Uterus (tissue), 4 donors: ENCODE results near the gene HS3ST6. TPM values are rescaled to one million over a fixed set of nuclear protein-coding genes. Genes with fewer than 3 reads are reported as not detected.
"Not testable (repeated sequence)": the region's sequence is repeated elsewhere in the genome, so short reads cannot be mapped to it uniquely, and the experiment has no call there.

Experiments used
- DNase-seq, 2 donors: peaks; one replicate each; pipeline ENCODE4 v3.0.0-alpha.2; 2019 to 2020
- H3K27ac ChIP-seq, 2 donors: fragments of 200-600 bp; sonication (generic); 1 replicate in 1 of 2; 2 replicates in 1 of 2; pipeline ENCODE4 v1.5.1; 2016 to 2018
- H3K27me3 ChIP-seq, 2 donors: fragments of 200-600 bp; sonication (generic); one replicate each; pipeline ENCODE4 v1.5.1; 2018 to 2019; ENCODE audit warnings: control low read depth in 1 of 2
- H3K36me3 ChIP-seq, 2 donors: fragments of 200-600 bp; sonication (generic); one replicate each; pipeline ENCODE4 v1.5.1; 2019; ENCODE audit warnings: control low read depth in 1 of 2
- H3K4me1 ChIP-seq, 2 donors: fragments of 200-600 bp; sonication (generic); one replicate each; pipeline ENCODE4 v1.5.1; 2018 to 2019; ENCODE audit warnings: control low read depth in 1 of 2
- H3K4me3 ChIP-seq, 2 donors: fragments of 200-600 bp; sonication (generic); 1 replicate in 1 of 2; 2 replicates in 1 of 2; pipeline ENCODE4 v1.5.1; 2018 to 2019; ENCODE audit warnings: mild to moderate bottlenecking in 1 of 2
- H3K9me3 ChIP-seq, 2 donors: fragments of 200-600 bp; sonication (generic); one replicate each; pipeline ENCODE4 v1.5.1; 2019; ENCODE audit warnings: control low read depth in 1 of 2
- CTCF ChIP-seq, 4 experiments: fragments of 200-600 bp in 2 of 4; fragments of 450-650 bp in 2 of 4; sonication (generic) in 2 of 4; IDR thresholded peaks; one replicate each; pipeline ENCODE4 v1.5.1; 2016 to 2019; ENCODE audit warnings: antibody characterized with exemption in 4 of 4, mild to moderate bottlenecking in 2 of 4, moderate library complexity in 1 of 4
- POLR2A ChIP-seq, 2 donors: fragments of 450-650 bp; IDR thresholded peaks; one replicate each; pipeline ENCODE4 v1.6.1; 2016; ENCODE audit warnings: antibody characterized with exemption in 2 of 2, mild to moderate bottlenecking in 1 of 2, moderate library complexity in 1 of 2
- intact Hi-C: fragments of 100-400 bp; cut with DNase I; formaldehyde crosslinking; loops from one replicate; pipeline ENCODE4 v1.15.1; 2023; ENCODE audit warnings: low total_unique reads
- total RNA-seq, 4 donors: library from RNA; depleted of rRNA in 3 of 4; stranded (reverse); fragments of >200 nt in 3 of 4; gene quantifications; one replicate each; pipeline versions ENCODE4 v1.1.0 to v1.2.4, GENCODE V29; 2014 to 2023
- donor health status: DM: yes; HTN: yes; CAD: no.

HS3ST6 gene
- total RNA-seq, 4 donors from 2014 or later = not detected

GRCh38 chr16:1959269-1960039 is 41.2 kb upstream of the HS3ST6 start, which contains the start of gene NDUFB10:
Gene NDUFB10, plus strand, starts transcription at chr16:1959538. Its CDS starts 87 bp downstream, at chr16:1959625.
- no peaks in the 10 kb centered on the region for H3K36me3 ChIP-seq
- DNase-seq = peak; percentile 87 to 94
- H3K27me3 ChIP-seq = no peaks in the 10 kb centered on the region
- H3K4me3 ChIP-seq = peak within 1 kb of the TSS; percentile 57 to 63
- H3K27ac ChIP-seq = peak within 1 kb of the TSS; percentile 67 to 81
- TF ChIP-seq CTCF (IDR thresholded peaks at IDR 0.05) (peak; percentile 69 to 89 (median 76)), POLR2A (IDR thresholded peaks at IDR 0.05) (peak; percentile 90)
- intact Hi-C loops = no loop called here
- no peaks in the 10 kb centered on the region for H3K4me1 ChIP-seq
- no peaks in the 10 kb centered on the region for H3K9me3 ChIP-seq

- intact Hi-C loops = no loop called here
- Histone ChIP-seq H3K27ac (peak overlapping the region; percentile 67 to 81), H3K4me1 (no peaks in the 10 kb centered on the region), H3K4me3 (peak overlapping the region in 1 of 2 donors; percentile 63), H3K36me3 (no peaks in the 10 kb centered on the region), H3K9me3 (no peaks in the 10 kb centered on the region), H3K27me3 (no peaks in the 10 kb centered on the region)
- TF ChIP-seq POLR2A (IDR thresholded peaks at IDR 0.05) = no peak
- no peak for TF ChIP-seq CTCF (IDR thresholded peaks at IDR 0.05)
- peak; percentile 39 to 46 for DNase-seq
These were observed 40.6 kb upstream of the HS3ST6 start for GRCh38 chr16:1958715-1959268.

GRCh38 chr16:1958143-1958491 is 39.9 kb upstream of the HS3ST6 start:
- H3K4me3 ChIP-seq, intact Hi-C loops, H3K4me1 ChIP-seq, H3K9me3 ChIP-seq, H3K27ac ChIP-seq, H3K36me3 ChIP-seq, H3K27me3 ChIP-seq: not testable (repeated sequence)
- DNase-seq = peak in 1 of 2 donors; percentile 22

DNA sequence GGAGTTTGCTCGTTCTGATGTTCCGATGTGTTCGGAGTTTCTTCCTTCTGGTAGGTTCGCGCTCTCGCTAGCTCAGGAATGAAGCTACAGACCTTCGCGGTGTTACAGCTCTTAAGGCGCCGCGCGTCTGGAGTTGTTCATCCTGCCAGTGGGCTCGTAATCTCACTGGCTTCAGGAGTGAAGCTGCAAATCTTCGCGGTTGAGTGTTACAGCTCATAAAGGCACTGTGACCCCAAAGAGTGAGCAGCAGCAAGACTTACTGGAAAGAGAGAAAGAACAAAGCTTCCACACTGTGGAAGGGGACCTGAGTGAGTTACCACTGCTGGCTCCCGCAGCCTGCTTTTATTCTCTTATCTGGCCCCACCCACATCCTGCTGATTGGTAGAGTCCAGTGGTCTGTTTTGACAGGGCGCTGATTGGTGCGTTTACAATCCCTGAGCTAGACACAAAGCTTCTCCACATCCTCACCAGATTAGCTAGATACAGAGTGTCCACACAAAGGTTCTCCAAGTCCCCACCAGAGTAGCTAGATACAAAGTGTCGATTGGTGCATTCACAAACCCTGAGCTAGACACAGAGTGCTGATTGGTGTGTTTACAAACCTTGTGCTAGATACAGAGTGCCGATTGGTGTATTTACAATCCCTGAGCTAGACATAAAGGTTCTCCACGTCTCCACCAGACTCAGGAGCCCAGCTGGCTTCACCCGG is 39.4 kb upstream of the HS3ST6 start:
- DNase-seq, H3K27ac ChIP-seq, H3K36me3 ChIP-seq, H3K4me1 ChIP-seq, intact Hi-C loops, H3K27me3 ChIP-seq, H3K4me3 ChIP-seq, H3K9me3 ChIP-seq: not testable (repeated sequence)

DNA sequence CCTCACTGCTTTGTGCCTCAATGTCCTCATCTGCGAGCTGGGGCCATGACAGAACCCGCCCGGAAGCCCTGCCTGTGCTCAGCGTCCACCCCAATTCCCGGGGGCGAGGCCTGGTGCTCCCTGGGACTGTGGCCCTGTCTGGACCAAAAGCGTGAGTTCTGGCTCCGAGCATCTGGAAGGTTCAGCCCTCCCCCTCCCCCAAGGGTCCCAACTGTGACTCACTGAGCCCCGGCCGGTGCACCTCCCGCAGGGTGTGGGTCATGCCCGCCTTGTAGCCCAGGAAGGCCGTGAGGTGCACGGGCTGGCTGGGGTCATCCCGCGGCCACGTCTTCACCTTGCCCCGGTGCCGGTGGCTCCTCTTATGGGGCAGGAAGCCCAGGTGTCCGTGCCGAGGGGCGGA is 35.5 kb upstream of the HS3ST6 start:
- no peaks in the 10 kb centered on the region for H3K9me3 ChIP-seq
- intact Hi-C loops = no loop called here
- DNase-seq = no peak
- no peaks in the 10 kb centered on the region for H3K36me3 ChIP-seq
- H3K27ac ChIP-seq = no peak overlapping the region
- H3K4me3 ChIP-seq = no peak overlapping the region
- TF ChIP-seq CTCF (IDR thresholded peaks at IDR 0.05) (no peak), POLR2A (IDR thresholded peaks at IDR 0.05) (no peak)
- H3K27me3 ChIP-seq = no peaks in the 10 kb centered on the region
- H3K4me1 ChIP-seq = no peaks in the 10 kb centered on the region

DNA sequence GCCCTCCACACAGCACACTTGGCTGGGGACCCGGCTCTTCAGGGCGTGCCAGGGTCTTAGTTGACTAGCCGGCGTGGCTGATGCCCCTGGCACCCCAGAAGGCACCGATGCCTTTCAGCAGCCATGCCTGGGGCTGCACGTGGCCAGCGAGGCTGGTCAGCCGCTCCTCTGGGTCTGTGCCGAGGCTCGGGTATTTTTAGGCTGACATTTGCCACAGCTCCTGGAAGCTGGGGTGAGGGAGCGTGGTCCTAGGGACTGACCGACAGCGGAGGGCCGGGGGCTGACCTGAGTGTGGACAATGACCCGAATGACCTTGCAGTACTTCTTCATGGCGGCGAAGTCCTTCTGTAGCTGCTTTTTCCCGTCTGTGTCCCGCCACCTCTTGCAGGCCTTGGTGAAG is 32.3 kb upstream of the HS3ST6 start:
- no peak for DNase-seq
- H3K27ac ChIP-seq = no peak overlapping the region
- H3K9me3 ChIP-seq = no peaks in the 10 kb centered on the region
- H3K4me3 ChIP-seq = no peak overlapping the region
- no peak for TF ChIP-seq POLR2A (IDR thresholded peaks at IDR 0.05)
- TF ChIP-seq CTCF (IDR thresholded peaks at IDR 0.05) = no peak
- no peaks in the 10 kb centered on the region for H3K27me3 ChIP-seq
- intact Hi-C loops = no loop called here
- H3K36me3 ChIP-seq = no peaks in the 10 kb centered on the region
- no peaks in the 10 kb centered on the region for H3K4me1 ChIP-seq
